Natural killer cell (primary cell): ENCODE results near the gene FOXF2. TPM values are rescaled to one million over a fixed set of nuclear protein-coding genes. Genes with fewer than 3 reads are reported as not detected.

Experiments
- ATAC-seq, 3 donors: fragments of 150-1000 bp in 2 of 3; fragments of 200-7000 bp in 1 of 3; cut with Tn5 transposase; 1 replicate in 1 of 3; 2 replicates in 2 of 3; pipeline ENCODE4 v1.10.0; 2021; ENCODE audit warnings: mild to moderate bottlenecking in 2 of 3, moderate library complexity in 2 of 3
- DNase-seq, 2 donors: peaks; one replicate each; pipeline versions ENCODE4 v3.0.0 to v3.0.0-alpha.2; 2013 to 2021; ENCODE audit warnings: mixed read lengths in 1 of 2
- H3K27ac ChIP-seq: one replicate; pipeline ENCODE4 v1.5.1; 2013; ENCODE audit warnings: mild to moderate bottlenecking, low read length
- H3K27me3 ChIP-seq: one replicate; pipeline ENCODE4 v1.6.1; 2013; ENCODE audit warnings: low read length; ENCODE audit not compliant: control insufficient read depth, insufficient read depth
- H3K36me3 ChIP-seq: one replicate; pipeline ENCODE4 v1.6.1; 2013; ENCODE audit warnings: low read length; ENCODE audit not compliant: control insufficient read depth, insufficient read depth
- H3K4me1 ChIP-seq: one replicate; pipeline ENCODE4 v1.6.1; 2013; ENCODE audit warnings: low read length; ENCODE audit not compliant: control insufficient read depth, insufficient read depth
- H3K4me3 ChIP-seq: one replicate; pipeline ENCODE4 v1.5.1; 2013; ENCODE audit warnings: low read length
- H3K9me3 ChIP-seq: one replicate; pipeline ENCODE4 v1.6.1; 2013; ENCODE audit warnings: low read length; ENCODE audit not compliant: control insufficient read depth, insufficient read depth
- H3K27ac Mint-ChIP-seq, 2 donors: one replicate each; pipeline ENCODE4 v1.8.0; 2022; ENCODE audit warnings: mild to moderate bottlenecking in 2 of 2, mixed read lengths in 2 of 2, moderate library complexity in 1 of 2
- H3K27me3 Mint-ChIP-seq, 2 donors: one replicate each; pipeline ENCODE4 v1.8.0; 2022; ENCODE audit warnings: low read depth in 2 of 2, mixed read lengths in 2 of 2
- H3K36me3 Mint-ChIP-seq: one replicate; pipeline ENCODE4 v1.8.0; 2022; ENCODE audit warnings: mixed read lengths
- H3K4me1 Mint-ChIP-seq, 2 donors: one replicate each; pipeline ENCODE4 v1.8.0; 2022; ENCODE audit warnings: mixed read lengths in 2 of 2
- H3K4me3 Mint-ChIP-seq: one replicate; pipeline ENCODE4 v1.8.0; 2022; ENCODE audit warnings: mild to moderate bottlenecking, moderate library complexity, mixed read lengths
- H3K9me3 Mint-ChIP-seq, 2 donors: one replicate each; pipeline ENCODE4 v1.8.0; 2022; ENCODE audit warnings: mixed read lengths in 2 of 2
- CTCF ChIP-seq: fragments of 200-600 bp; IDR thresholded peaks from one replicate; pipeline ENCODE4 v1.8.0; 2022; ENCODE audit warnings: antibody characterized with exemption
- WGBS: methylation state at CpG from one replicate; pipeline ENCODE4 v1.1.7; 2013; ENCODE audit warnings: missing lambda C conversion rate; ENCODE audit not compliant: insufficient coverage; 5-methylcytosine and 5-hydroxymethylcytosine counted together
- intact Hi-C: fragments of 100-400 bp; cut with micrococcal nuclease; formaldehyde crosslinking; loops from one replicate; pipeline ENCODE4 v1.14.2; 2022
- total RNA-seq, 4 donors: library from RNA; stranded (reverse); fragments of 120-200 nt in 1 of 4; gene quantifications; one replicate each; pipeline versions ENCODE4 v1.2.3 to v1.2.4, GENCODE V29; 2013 to 2022

FOXF2 gene
- not detected for total RNA-seq
- total RNA-seq (2013) = not detected

DNA sequence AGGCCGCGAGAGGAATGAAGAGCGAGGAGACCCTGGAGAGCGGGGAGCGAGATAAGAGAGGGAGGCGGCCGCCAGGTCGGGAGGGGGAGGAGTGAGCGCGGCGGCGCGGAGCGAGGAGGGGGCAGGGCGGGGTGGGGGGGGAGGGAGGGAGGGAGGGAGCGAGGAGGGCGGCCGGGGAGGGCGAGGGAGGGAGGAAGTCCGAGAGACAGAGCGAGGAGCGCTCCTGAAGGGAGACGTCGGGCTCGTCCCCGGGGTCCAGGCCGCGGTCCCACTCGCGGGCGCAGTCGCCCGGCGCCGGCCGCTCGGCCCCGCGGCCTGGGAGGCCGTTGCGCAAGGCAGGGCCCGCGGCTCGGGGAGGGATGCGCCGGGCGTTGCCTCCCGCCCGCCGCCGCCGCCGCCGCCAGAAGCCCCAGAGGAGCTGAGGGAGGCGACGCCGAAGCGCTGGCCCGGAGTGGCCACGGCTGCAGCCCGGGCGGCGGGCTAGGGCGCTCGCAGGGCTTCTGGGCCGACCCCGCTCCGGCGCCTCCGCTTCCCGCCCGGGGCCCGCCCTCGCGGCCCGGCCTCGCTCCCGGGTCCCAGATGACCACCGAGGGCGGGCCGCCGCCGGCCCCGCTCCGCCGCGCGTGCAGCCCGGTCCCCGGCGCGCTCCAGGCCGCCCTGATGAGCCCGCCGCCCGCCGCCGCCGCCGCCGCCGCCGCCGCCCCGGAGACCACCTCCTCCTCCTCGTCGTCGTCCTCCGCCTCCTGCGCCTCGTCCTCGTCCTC, at the start of gene FOXF2:
Gene FOXF2, plus strand, starts transcription at position 208 of the 764 bp plus-strand sequence. Its CDS starts 372 bp downstream, at position 580.
- H3K27ac ChIP-seq = no peak within 1 kb of the TSS
- intact Hi-C loops = loop anchor here (5.0 kb wide), 1 partner anchor 592 kb away; no protein-coding TSS in a partner anchor
- peak within 1 kb of the TSS; percentile 74 for H3K4me3 Mint-ChIP-seq
- DNase-seq (no peak), ATAC-seq (no peak)
- H3K27me3 ChIP-seq = peaks cover 56% of the 10 kb centered on the region
- H3K4me1 ChIP-seq = peaks cover 14% of the 10 kb centered on the region
- H3K27me3 Mint-ChIP-seq = peaks cover 63 to 65% of the 10 kb centered on the region in 2 donors
- no peaks in the 10 kb centered on the region for H3K36me3 Mint-ChIP-seq
- no peak within 1 kb of the TSS for H3K4me3 ChIP-seq
- TF ChIP-seq CTCF = no peak
- H3K36me3 ChIP-seq = no peaks in the 10 kb centered on the region
- H3K9me3 Mint-ChIP-seq = no peaks in the 10 kb centered on the region
- H3K27ac Mint-ChIP-seq = no peak within 1 kb of the TSS
- WGBS = 3% methylated on average over 100 of the region's 112 CpGs
- H3K9me3 ChIP-seq = no peaks in the 10 kb centered on the region
- peaks cover 15 to 20% of the 10 kb centered on the region in 2 donors for H3K4me1 Mint-ChIP-seq

- H3K9me3 Mint-ChIP-seq = peaks cover 5 to 6% of the 10 kb centered on the region in 2 donors
- H3K27ac Mint-ChIP-seq = no peak overlapping the region
- intact Hi-C loops = no loop called here
Measured at GRCh38 chr6:1346101-1346500, 43.3 kb upstream of the FOXF2 start.

GRCh38 chr6:1346558-1347091, 42.8 kb upstream of the FOXF2 start:
- no peaks in the 10 kb centered on the region for H3K36me3 ChIP-seq
- H3K9me3 Mint-ChIP-seq = peaks cover 5 to 8% of the 10 kb centered on the region in 2 donors
- ATAC-seq (no peak), DNase-seq (no peak)
- H3K9me3 ChIP-seq = no peaks in the 10 kb centered on the region
- H3K27ac ChIP-seq = no peak overlapping the region
- H3K4me3 Mint-ChIP-seq = no peak overlapping the region
- peaks cover 6% of the 10 kb centered on the region for H3K27me3 ChIP-seq
- intact Hi-C loops = no loop called here
- H3K27me3 Mint-ChIP-seq = peaks cover 21 to 48% of the 10 kb centered on the region in 2 donors
- H3K27ac Mint-ChIP-seq = no peak overlapping the region
- no peak overlapping the region for H3K4me3 ChIP-seq
- H3K36me3 Mint-ChIP-seq = peaks cover 29% of the 10 kb centered on the region
- H3K4me1 Mint-ChIP-seq = no peaks in the 10 kb centered on the region
- no peaks in the 10 kb centered on the region for H3K4me1 ChIP-seq
- WGBS = 82% methylated on average over 5 of the region's 5 CpGs
- TF ChIP-seq CTCF = no peak

More at GRCh38 chr6:1346101-1346500, 43.3 kb upstream of the FOXF2 start:
- Histone ChIP-seq H3K4me1 (no peaks in the 10 kb centered on the region), H3K27me3 (peaks cover 6% of the 10 kb centered on the region), H3K4me3 (no peak overlapping the region), H3K9me3 (no peaks in the 10 kb centered on the region), H3K27ac (no peak overlapping the region), H3K36me3 (no peaks in the 10 kb centered on the region)
- ATAC-seq (no peak), DNase-seq (no peak)
- Mint-ChIP-seq H3K4me1 (no peaks in the 10 kb centered on the region), H3K4me3 (no peak overlapping the region), H3K36me3 (peaks cover 24% of the 10 kb centered on the region), H3K27me3 (peaks cover 22 to 49% of the 10 kb centered on the region in 2 donors)
- TF ChIP-seq CTCF = no peak
